ENCODE results near the gene ESRP2.

GRCh38 chr16:68284847-68285246 lies 48.9 kb upstream of the ESRP2 start:
- TF ChIP-seq EP300 (IDR thresholded peaks at IDR 0.05) (no peak), POLR2A (IDR thresholded peaks at IDR 0.05) (no peak)

Data from sigmoid colon (tissue), 4 donors.